GM19240 (cell line): Measurements from ENCODE around the gene TMEM259.
"Not testable (repeated sequence)": the region's sequence is repeated elsewhere in the genome, so short reads cannot be mapped to it uniquely, and the experiment has no call there.

Experiments used
- DNase-seq: peaks from one replicate; pipeline ENCODE4 v3.0.0; 2011; ENCODE audit warnings: low spot score; ENCODE audit not compliant: insufficient read length

Gene TMEM259

GRCh38 chr19:1040476-1041271 lies 19.8 kb upstream of the TMEM259 start:
- DNase-seq, result peak; percentile 99

GRCh38 chr19:1039646-1040475 lies 18.9 kb upstream of the TMEM259 start, which contains the start of gene ABCA7:
TSS of gene ABCA7 (plus strand) at chr19:1040107. CDS start at chr19:1041362, 1,255 bp downstream.
- peak; percentile 92 for DNase-seq

GRCh38 chr19:1038978-1039645 lies 18.2 kb upstream of the TMEM259 start:
- DNase-seq, result no peak

- no peak for DNase-seq
Measured at GRCh38 chr19:1037621-1038064, 16.7 kb upstream of the TMEM259 start.

GRCh38 chr19:1035998-1036621 lies 15.2 kb upstream of the TMEM259 start:
- DNase-seq, result no peak

GRCh38 chr19:1032264-1032867 lies 11.4 kb upstream of the TMEM259 start:
- DNase-seq, result no peak

GRCh38 chr19:1028062-1028926 lies 7.4 kb upstream of the TMEM259 start:
- DNase-seq, result peak; percentile 53

GRCh38 chr19:1027650-1028061 lies 6.7 kb upstream of the TMEM259 start:
- peak; percentile 18 for DNase-seq

GRCh38 chr19:1026783-1027649 lies 6.1 kb upstream of the TMEM259 start:
- DNase-seq, result peak; percentile 14

GRCh38 chr19:1025960-1026782 lies 5.2 kb upstream of the TMEM259 start, which contains the start of gene CNN2:
TSS of gene CNN2 (plus strand) at chr19:1026608. CDS start at chr19:1026662, 54 bp downstream.
- DNase-seq, result no peak

GRCh38 chr19:1025080-1025479 lies 4.2 kb upstream of the TMEM259 start:
- DNase-seq, result not testable (repeated sequence)

- DNase-seq, result not testable (repeated sequence)
Measured at GRCh38 chr19:1023883-1024188, 2.9 kb upstream of the TMEM259 start.

- DNase-seq, result no peak
Measured at GRCh38 chr19:1019980-1020867, 699 bp downstream of the TMEM259 start.

GRCh38 chr19:1019616-1019961 lies 1.3 kb downstream of the TMEM259 start:
- DNase-seq, result no peak

GRCh38 chr19:1018932-1019615 lies 1.8 kb downstream of the TMEM259 start:
- no peak for DNase-seq

GRCh38 chr19:1018393-1018792 lies 2.5 kb downstream of the TMEM259 start:
- DNase-seq, result no peak

GRCh38 chr19:1017906-1018305 lies 3.0 kb downstream of the TMEM259 start:
- no peak for DNase-seq
